NCI-H1694 treated with DMSO at 0.1 percent for 48 hours (cell line): ENCODE data around the gene BCL2A1.
"Not testable (repeated sequence)": the region's sequence is repeated elsewhere in the genome, so short reads cannot be mapped to it uniquely, and the experiment has no call there.

Experiments
- DNase-seq: peaks from one replicate; lab custom pipeline; 2025; lab: John Stamatoyannopoulos, UW

The BCL2A1 gene

GRCh38 chr15:79957741-79958140 lies 13.3 kb downstream of the BCL2A1 start:
- DNase-seq = no peak

GRCh38 chr15:79956354-79956939 lies 14.5 kb downstream of the BCL2A1 start:
- DNase-seq = no peak

- DNase-seq = no peak
Measured at GRCh38 chr15:79954661-79955060, 16.3 kb downstream of the BCL2A1 start.

- no peak for DNase-seq
Measured at GRCh38 chr15:79953951-79954444, 17.0 kb downstream of the BCL2A1 start.

GRCh38 chr15:79952329-79952728 lies 18.7 kb downstream of the BCL2A1 start:
- no peak for DNase-seq

- DNase-seq = no peak
Measured at GRCh38 chr15:79950247-79950646, 20.7 kb downstream of the BCL2A1 start.

- DNase-seq = no peak
Measured at GRCh38 chr15:79948761-79949160, 22.2 kb downstream of the BCL2A1 start.

GRCh38 chr15:79948095-79948695 lies 22.8 kb downstream of the BCL2A1 start:
- no peak for DNase-seq

- no peak for DNase-seq
Measured at GRCh38 chr15:79947009-79947408, 24.0 kb downstream of the BCL2A1 start.

GRCh38 chr15:79944622-79945021 lies 26.4 kb downstream of the BCL2A1 start:
- DNase-seq = no peak

GRCh38 chr15:79943820-79944219 lies 27.2 kb downstream of the BCL2A1 start:
- no peak for DNase-seq

- no peak for DNase-seq
Measured at GRCh38 chr15:79942741-79943481, 28.1 kb downstream of the BCL2A1 start.

GRCh38 chr15:79939399-79939798 lies 31.6 kb downstream of the BCL2A1 start:
- no peak for DNase-seq

GRCh38 chr15:79938143-79938542 lies 32.9 kb downstream of the BCL2A1 start:
- DNase-seq = no peak

- not testable (repeated sequence) for DNase-seq
Measured at GRCh38 chr15:79935556-79936201, 35.3 kb downstream of the BCL2A1 start.

- no peak for DNase-seq
Measured at GRCh38 chr15:79933231-79933630, 37.8 kb downstream of the BCL2A1 start.

GRCh38 chr15:79932447-79932846 lies 38.5 kb downstream of the BCL2A1 start:
- DNase-seq = no peak

GRCh38 chr15:79930516-79930915 lies 40.5 kb downstream of the BCL2A1 start:
- DNase-seq = no peak

GRCh38 chr15:79929412-79929811 lies 41.6 kb downstream of the BCL2A1 start:
- DNase-seq = no peak

- not testable (repeated sequence) for DNase-seq
Measured at GRCh38 chr15:79926116-79926515, 44.9 kb downstream of the BCL2A1 start.

- DNase-seq = no peak
Measured at GRCh38 chr15:79924379-79924778, 46.6 kb downstream of the BCL2A1 start.

- DNase-seq = peak; percentile 90
Measured at GRCh38 chr15:79923515-79924169, 47.4 kb downstream of the BCL2A1 start.
